Hepatocyte (in vitro differentiated cells): ENCODE results near the gene LIAS. TPM values are rescaled to one million over a fixed set of nuclear protein-coding genes. Genes with fewer than 3 reads are reported as not detected.
"Not testable (repeated sequence)": the region's sequence is repeated elsewhere in the genome, so short reads cannot be mapped to it uniquely, and the experiment has no call there.

Experiments
- DNase-seq: peaks from one replicate; pipeline ENCODE4 v3.0.0-alpha.2; 2016; ENCODE audit warnings: low spot score
- H2AFZ ChIP-seq: fragments of 200-600 bp; sonication (generic); 2 replicates; pipeline ENCODE4 v1.6.0; 2016; ENCODE audit warnings: antibody characterized with exemption, mild to moderate bottlenecking
- H3K27ac ChIP-seq: fragments of 200-600 bp; sonication (generic); 2 replicates; pipeline ENCODE4 v1.5.1; 2016; ENCODE audit warnings: mild to moderate bottlenecking
- H3K27me3 ChIP-seq: fragments of 200-600 bp; sonication (generic); 2 replicates; pipeline ENCODE4 v1.6.1; 2016
- H3K36me3 ChIP-seq: fragments of 200-600 bp; sonication (generic); replicated peaks from 2 replicates; pipeline ENCODE4 v1.5.1; 2016; ENCODE audit warnings: low read depth; ENCODE audit not compliant: insufficient read depth
- H3K4me1 ChIP-seq: fragments of 200-600 bp; sonication (generic); 2 replicates; pipeline ENCODE4 v1.5.1; 2016; ENCODE audit warnings: mild to moderate bottlenecking, moderate library complexity; ENCODE audit not compliant: insufficient read depth
- H3K4me2 ChIP-seq: fragments of 200-600 bp; sonication (generic); 2 replicates; pipeline ENCODE4 v1.6.0; 2016
- H3K4me3 ChIP-seq: fragments of 200-600 bp; sonication (generic); 2 replicates; pipeline ENCODE4 v1.5.1; 2016; ENCODE audit warnings: mild to moderate bottlenecking
- H3K79me2 ChIP-seq: fragments of 200-600 bp; sonication (generic); 2 replicates; pipeline ENCODE4 v1.6.0; 2017; ENCODE audit warnings: mild to moderate bottlenecking
- H3K9me2 ChIP-seq: fragments of 200-600 bp; sonication (generic); replicated peaks from 2 replicates; pipeline ENCODE4 v1.6.0; 2017; ENCODE audit warnings: mild to moderate bottlenecking; ENCODE audit not compliant: insufficient read depth
- H3K9me3 ChIP-seq: fragments of 200-600 bp; sonication (generic); 2 replicates; pipeline ENCODE4 v1.5.1; 2016; ENCODE audit warnings: low read depth, mild to moderate bottlenecking
- H4K20me1 ChIP-seq: fragments of 200-600 bp; sonication (generic); 2 replicates; pipeline ENCODE4 v1.6.0; 2016; ENCODE audit warnings: mild to moderate bottlenecking; ENCODE audit not compliant: insufficient read depth, poor library complexity, severe bottlenecking
- CTCF ChIP-seq: fragments of 200-600 bp; sonication (generic); IDR thresholded peaks from 2 replicates; pipeline ENCODE4 v1.5.1; 2016; ENCODE audit warnings: antibody characterized with exemption, mild to moderate bottlenecking; ENCODE audit not compliant: poor library complexity
- EZH2 ChIP-seq: fragments of 200-600 bp; sonication (generic); IDR thresholded peaks from 2 replicates; pipeline ENCODE4 v1.6.1; 2016; ENCODE audit warnings: antibody characterized with exemption, mild to moderate bottlenecking, borderline replicate concordance
- EZH2phosphoT487 ChIP-seq: fragments of 200-600 bp; sonication (generic); IDR thresholded peaks from one replicate; pipeline ENCODE4 v1.6.1; 2018; ENCODE audit warnings: antibody characterized with exemption, mild to moderate bottlenecking, low read depth, moderate library complexity; ENCODE audit not compliant: unreplicated experiment, severe bottlenecking
- WGBS: methylation state at CpG from one replicate; pipeline ENCODE4 v1.1.6; 2016; ENCODE audit warnings: low lambda C conversion rate; ENCODE audit errors: missing lambda C conversion rate; 5-methylcytosine and 5-hydroxymethylcytosine counted together
- polyA plus RNA-seq: library from polyadenylated mRNA; unstranded; fragments of >200 nt; fragmentation: Nextera tagmentation; extraction: Ambion mirVana; gene quantifications from 2 replicates; pipeline ENCODE4 v1.2.1, GENCODE V29; 2016
- total RNA-seq: library from RNA; depleted of rRNA; stranded (reverse); fragments of >200 nt; gene quantifications from 2 replicates; pipeline ENCODE4 v1.2.3, GENCODE V29; 2014

Gene LIAS
- total and polyA plus RNA-seq, 2 experiments from 2014 or later, result 10.3 to 12.3 TPM

GRCh38 chr4:39498727-39499020, 39.8 kb downstream of the LIAS start:
- peaks cover 7% of the 10 kb centered on the region for H3K4me1 ChIP-seq
- H3K36me3 ChIP-seq, result peaks cover 17% of the 10 kb centered on the region
- H3K4me3 ChIP-seq, result no peak overlapping the region
- no peak for DNase-seq
- no peaks in the 10 kb centered on the region for H3K79me2 ChIP-seq
- H3K9me3 ChIP-seq, result no peaks in the 10 kb centered on the region
- TF ChIP-seq EZH2, result no peak
- TF ChIP-seq EZH2phosphoT487, result no peak
- no peak overlapping the region for H3K27ac ChIP-seq
- H3K4me2 ChIP-seq, result no peak overlapping the region
- H3K9me2 ChIP-seq, result no peaks in the 10 kb centered on the region
- no peak overlapping the region for H2AFZ ChIP-seq
- no peaks in the 10 kb centered on the region for H3K27me3 ChIP-seq
- H4K20me1 ChIP-seq, result no peaks in the 10 kb centered on the region

GRCh38 chr4:39502019-39502663, 43.3 kb downstream of the LIAS start:
- H4K20me1 ChIP-seq, result no peaks in the 10 kb centered on the region
- H3K4me3 ChIP-seq, result no peak overlapping the region
- no peaks in the 10 kb centered on the region for H3K4me1 ChIP-seq
- no peaks in the 10 kb centered on the region for H3K27me3 ChIP-seq
- no peaks in the 10 kb centered on the region for H3K9me2 ChIP-seq
- peaks cover 19% of the 10 kb centered on the region for H3K36me3 ChIP-seq
- TF ChIP-seq EZH2phosphoT487, result no peak
- no peak for TF ChIP-seq EZH2
- TF ChIP-seq CTCF, result no peak
- DNase-seq, result no peak
- no peaks in the 10 kb centered on the region for H3K9me3 ChIP-seq
- H3K27ac ChIP-seq, result no peak overlapping the region
- H3K79me2 ChIP-seq, result peaks cover under 1% of the 10 kb centered on the region
- H3K4me2 ChIP-seq, result no peak overlapping the region
- H2AFZ ChIP-seq, result no peak overlapping the region

GRCh38 chr4:39502664-39503035, 43.8 kb downstream of the LIAS start:
- WGBS, result 94% methylated on average over 4 of the region's 4 CpGs
- H3K4me2 ChIP-seq, H4K20me1 ChIP-seq, DNase-seq, H3K9me2 ChIP-seq, H3K27ac ChIP-seq, H3K79me2 ChIP-seq, H3K4me1 ChIP-seq, H2AFZ ChIP-seq, H3K4me3 ChIP-seq, H3K9me3 ChIP-seq, H3K27me3 ChIP-seq: not testable (repeated sequence)
- H3K36me3 ChIP-seq, result peaks cover 19% of the 10 kb centered on the region

DNA sequence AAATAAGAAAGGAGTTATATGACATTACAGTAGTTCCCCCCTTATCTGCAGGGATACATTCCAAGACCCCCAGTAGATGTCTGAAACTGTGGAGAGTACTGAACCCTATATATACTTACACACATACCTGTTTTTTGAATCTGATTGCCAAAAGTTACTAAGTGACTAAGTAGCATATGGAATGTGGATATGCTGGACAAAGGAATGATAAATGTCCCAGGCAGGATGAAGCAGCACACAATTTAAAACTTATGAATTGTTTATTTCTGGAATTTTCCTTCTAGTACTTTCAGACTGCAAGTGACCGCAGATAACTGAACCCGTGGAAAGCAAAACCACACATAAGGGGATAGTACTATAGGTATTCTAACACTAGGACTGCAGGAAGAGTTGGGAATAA, 45.7 kb downstream of the LIAS start:
- Histone ChIP-seq H3K9me2 (no peaks in the 10 kb centered on the region), H2AFZ (no peak overlapping the region), H3K4me1 (no peaks in the 10 kb centered on the region), H3K79me2 (peaks cover 3% of the 10 kb centered on the region), H3K4me2 (no peak overlapping the region), H3K9me3 (no peaks in the 10 kb centered on the region), H3K27me3 (no peaks in the 10 kb centered on the region), H3K27ac (no peak overlapping the region), H3K4me3 (no peak overlapping the region), H4K20me1 (no peaks in the 10 kb centered on the region), H3K36me3 (peaks cover 23% of the 10 kb centered on the region)
- DNase-seq, result no peak
- 100% methylated on average over 2 of the region's 2 CpGs for WGBS
- TF ChIP-seq EZH2phosphoT487 (no peak), EZH2 (no peak), CTCF (no peak)
